B cell (primary cell): ENCODE results near the gene PNO1. TPM values are rescaled to one million over a fixed set of nuclear protein-coding genes. Genes with fewer than 3 reads are reported as not detected.

ENCODE experiments used
- ATAC-seq: fragments of 200-7000 bp; cut with Tn5 transposase; one replicate; pipeline ENCODE4 v1.10.0; 2021; ENCODE audit warnings: low read depth, mild to moderate bottlenecking, moderate number of reproducible peaks, moderate library complexity
- CTCF ChIA-PET: fragments of 350-600 bp; sonication (Branson Sonifier 250); formaldehyde crosslinking; loops from one replicate; lab custom pipeline; 2021; ENCODE audit warnings: antibody characterized with exemption, inconsistent platforms; lab: Charles Lee
- POLR2A ChIA-PET: fragments of 350-600 bp; sonication (Branson Sonifier 250); formaldehyde crosslinking; loops from one replicate; lab custom pipeline; 2021; ENCODE audit warnings: antibody characterized with exemption; lab: Charles Lee
- DNase-seq: peaks from one replicate; pipeline ENCODE4 v3.0.0; 2013
- H2AFZ ChIP-seq: 2 replicates; pipeline ENCODE4 v1.6.1; 2012; ENCODE audit warnings: mild to moderate bottlenecking, low read depth, low read length; ENCODE audit not compliant: insufficient read depth, poor library complexity, severe bottlenecking
- H3K27ac ChIP-seq, 2 donors: 1 replicate in 1 of 2; 2 replicates in 1 of 2; pipeline ENCODE4 v1.5.1; 2012 to 2013; ENCODE audit warnings: low read length in 2 of 2, mild to moderate bottlenecking in 2 of 2, moderate library complexity in 1 of 2
- H3K27me3 ChIP-seq, 4 experiments: fragments of 200-600 bp in 1 of 4; sonication (generic) in 1 of 4; replicated peaks in 1 of 4; 1 replicate in 2 of 4; 2 replicates in 2 of 4; pipeline versions ENCODE4 v1.6.1 to v1.7.0; 2013 to 2016; ENCODE audit warnings: low read length in 3 of 4, mild to moderate bottlenecking in 2 of 4, mixed read lengths in 1 of 4, moderate library complexity in 1 of 4; ENCODE audit not compliant: insufficient read depth in 4 of 4, control insufficient read depth in 3 of 4; ENCODE audit errors: control extremely low read depth in 1 of 4
- H3K36me3 ChIP-seq, 2 experiments: replicated peaks in 1 of 2; 1 replicate in 1 of 2; 2 replicates in 1 of 2; pipeline versions ENCODE4 v1.6.1 to v1.7.1; 2013; ENCODE audit warnings: low read length in 1 of 2; ENCODE audit not compliant: insufficient read depth in 2 of 2, control insufficient read depth in 1 of 2; ENCODE audit errors: control extremely low read depth in 1 of 2, extremely low read depth in 1 of 2
- H3K4me1 ChIP-seq, 2 donors: fragments of 200-600 bp in 1 of 2; sonication (generic) in 1 of 2; 1 replicate in 1 of 2; 2 replicates in 1 of 2; pipeline versions ENCODE4 v1.5.1 to v1.6.1; 2013 to 2017; ENCODE audit warnings: low read length in 2 of 2; ENCODE audit not compliant: control insufficient read depth in 2 of 2, insufficient read depth in 2 of 2
- H3K4me2 ChIP-seq: replicated peaks from 2 replicates; pipeline ENCODE3; 2012; ENCODE audit warnings: mild to moderate bottlenecking, low read depth, low read length; ENCODE audit not compliant: poor library complexity, severe bottlenecking
- H3K4me3 ChIP-seq, 5 experiments: fragments of 200-600 bp in 1 of 5; sonication (generic) in 1 of 5; 1 replicate in 3 of 5; 2 replicates in 2 of 5; pipeline versions ENCODE4 v1.5.1 to v1.7.0; 2011 to 2016; ENCODE audit warnings: low read length in 4 of 5, mild to moderate bottlenecking in 4 of 5, low read depth in 2 of 5, control low read depth in 1 of 5, moderate library complexity in 1 of 5; ENCODE audit not compliant: insufficient read depth in 1 of 5; ENCODE audit errors: control extremely low read depth in 1 of 5, extremely low read depth in 1 of 5
- H3K79me2 ChIP-seq: fragments of 200-600 bp; sonication (generic); one replicate; pipeline ENCODE4 v1.6.0; 2016; ENCODE audit warnings: low read length; ENCODE audit not compliant: control insufficient read depth, insufficient read depth
- H3K9ac ChIP-seq: fragments of 200-600 bp; sonication (generic); 2 replicates; pipeline ENCODE4 v1.6.1; 2017; ENCODE audit warnings: mild to moderate bottlenecking, low read length, moderate library complexity
- H3K9me3 ChIP-seq, 3 donors: one replicate each; pipeline versions ENCODE4 v1.6.1 to v1.7.1; 2013; ENCODE audit warnings: low read length in 2 of 3; ENCODE audit not compliant: control insufficient read depth in 2 of 3, insufficient read depth in 1 of 3; ENCODE audit errors: control extremely low read depth in 1 of 3
- H4K20me1 ChIP-seq: 2 replicates; pipeline ENCODE4 v1.6.0; 2012; ENCODE audit warnings: mild to moderate bottlenecking, low read length; ENCODE audit not compliant: insufficient read depth, control insufficient read depth, poor library complexity, severe bottlenecking
- H3K27ac Mint-ChIP-seq: one replicate; pipeline ENCODE4 v1.8.0; 2021; ENCODE audit warnings: mixed read lengths
- H3K27me3 Mint-ChIP-seq: one replicate; pipeline ENCODE4 v1.8.0; 2021; ENCODE audit warnings: mixed read lengths
- H3K4me1 Mint-ChIP-seq: one replicate; pipeline ENCODE4 v1.8.0; 2021; ENCODE audit warnings: mixed read lengths
- H3K4me3 Mint-ChIP-seq: one replicate; pipeline ENCODE4 v1.8.0; 2021; ENCODE audit warnings: mixed read lengths
- H3K9me3 Mint-ChIP-seq: one replicate; pipeline ENCODE4 v1.8.0; 2022; ENCODE audit warnings: mixed read lengths; ENCODE audit not compliant: insufficient read depth
- CTCF ChIP-seq: fragments of 200-600 bp; IDR thresholded peaks from one replicate; pipeline ENCODE4 v1.8.0; 2022; ENCODE audit warnings: antibody characterized with exemption, mild to moderate bottlenecking
- EZH2 ChIP-seq: IDR thresholded peaks from 2 replicates; pipeline ENCODE4 v1.6.1; 2012; ENCODE audit warnings: borderline replicate concordance, low read depth, mild to moderate bottlenecking, moderate library complexity, low read length; ENCODE audit not compliant: insufficient read depth, poor library complexity, severe bottlenecking
- WGBS: methylation state at CpG from one replicate; pipeline ENCODE4 v1.1.5; 2013; ENCODE audit warnings: missing lambda C conversion rate; ENCODE audit not compliant: insufficient coverage; 5-methylcytosine and 5-hydroxymethylcytosine counted together
- intact Hi-C: fragments of 100-400 bp; cut with micrococcal nuclease; formaldehyde crosslinking; loops from one replicate; pipeline ENCODE4 v1.10.0; 2022
- polyA plus RNA-seq: library from polyadenylated mRNA; depleted of rRNA; stranded (reverse); fragments of >200 nt; gene quantifications from 2 replicates; pipeline ENCODE4 v1.2.3, GENCODE V29; 2012
- total RNA-seq, 2 donors: library from RNA; stranded (reverse); fragments of 120-200 nt in 1 of 2; gene quantifications; 1 replicate in 1 of 2; 2 replicates in 1 of 2; pipeline versions ENCODE4 v1.2.3 to v1.2.4, GENCODE V29; 2013 to 2022

Gene PNO1
- total and polyA plus RNA-seq, 2 donors (not counting 1 experiment from before 2014, with no cell fraction given) = 4.7 to 12.3 TPM

- ATAC-seq = peak; percentile 68
- Histone ChIP-seq H2AFZ (peak overlapping the region; percentile 43), H3K27me3 (no peaks in the 10 kb centered on the region), H3K4me1 (peaks cover 8 to 40% of the 10 kb centered on the region in 2 donors), H3K79me2 (peaks cover 96% of the 10 kb centered on the region), H4K20me1 (peaks cover 33% of the 10 kb centered on the region), H3K4me3 (peak overlapping the region in 3 of 5 experiments; percentile 12 to 58 (median 32)), H3K9me3 (no peaks in the 10 kb centered on the region), H3K4me2 (peak overlapping the region; percentile 66), H3K36me3 (no peaks in the 10 kb centered on the region), H3K9ac (peak overlapping the region; percentile 49), H3K27ac (peak overlapping the region; percentile 48 to 78)
- Mint-ChIP-seq H3K4me3 (peak overlapping the region; percentile 87), H3K9me3 (no peaks in the 10 kb centered on the region), H3K27me3 (no peaks in the 10 kb centered on the region), H3K4me1 (peaks cover 63% of the 10 kb centered on the region), H3K27ac (peak overlapping the region; percentile 74)
- DNase-seq = peak; percentile 48
- intact Hi-C loops = loop anchor here (5.0 kb wide), 1 partner anchor 46 kb away; the partner anchor contains the start of gene PNO1
- ChIA-PET CTCF (interaction anchor here (0.9 to 1.3 kb wide), 2 partner anchors 89 to 238 kb away, joined by 4 to 6 read pairs; no protein-coding TSS in a partner anchor), POLR2A (interaction anchor here (0.6 kb wide), 1 partner anchor 15 kb away, joined by 3 read pairs; no protein-coding TSS in a partner anchor)
- TF ChIP-seq CTCF = no peak
- TF ChIP-seq EZH2 = no peak
- no CpG with 5 or more reads among the region's 3 CpGs for WGBS
Observed at GRCh38 chr2:68203587-68203986, 45.9 kb downstream of the PNO1 start.

GRCh38 chr2:68206793-68207192, 49.1 kb downstream of the PNO1 start:
- H3K9me3 Mint-ChIP-seq = no peaks in the 10 kb centered on the region
- Histone ChIP-seq H3K27me3 (no peaks in the 10 kb centered on the region), H3K4me3 (no peak overlapping the region), H3K79me2 (peaks cover 97% of the 10 kb centered on the region), H3K9ac (no peak overlapping the region), H3K27ac (peak overlapping the region in 1 of 2 donors; percentile 28), H3K9me3 (no peaks in the 10 kb centered on the region), H4K20me1 (peaks cover 38% of the 10 kb centered on the region), H3K4me2 (no peak overlapping the region), H3K36me3 (peaks cover 0 to 10% of the 10 kb centered on the region in 2 experiments), H2AFZ (no peak overlapping the region), H3K4me1 (peaks cover 8 to 27% of the 10 kb centered on the region in 2 donors)
- H3K4me1 Mint-ChIP-seq = peaks cover 54% of the 10 kb centered on the region
- ChIA-PET POLR2A (no interaction called here), CTCF (interaction anchor here (0.6 to 2.6 kb wide), 5 partner anchors 8 to 1911 kb away, joined by 3 to 19 read pairs (median 3); no protein-coding TSS in a partner anchor)
- H3K4me3 Mint-ChIP-seq = no peak overlapping the region
- peak overlapping the region; percentile 21 for H3K27ac Mint-ChIP-seq
- DNase-seq (no peak), ATAC-seq (no peak)
- no peaks in the 10 kb centered on the region for H3K27me3 Mint-ChIP-seq
- TF ChIP-seq CTCF = no peak
- no peak for TF ChIP-seq EZH2
- intact Hi-C loops = no loop called here
